GM11168 (cell line): ENCODE measurements around the gene TRRAP.

Experiments used
- in situ Hi-C: fragments of 300-500 bp; cut with MboI; formaldehyde crosslinking; loops from one replicate; pipeline ENCODE4 v1.12.0; 2022; ENCODE audit warnings: low sequenced_read_pairs; ENCODE audit not compliant: unreplicated experiment

Gene TRRAP

DNA sequence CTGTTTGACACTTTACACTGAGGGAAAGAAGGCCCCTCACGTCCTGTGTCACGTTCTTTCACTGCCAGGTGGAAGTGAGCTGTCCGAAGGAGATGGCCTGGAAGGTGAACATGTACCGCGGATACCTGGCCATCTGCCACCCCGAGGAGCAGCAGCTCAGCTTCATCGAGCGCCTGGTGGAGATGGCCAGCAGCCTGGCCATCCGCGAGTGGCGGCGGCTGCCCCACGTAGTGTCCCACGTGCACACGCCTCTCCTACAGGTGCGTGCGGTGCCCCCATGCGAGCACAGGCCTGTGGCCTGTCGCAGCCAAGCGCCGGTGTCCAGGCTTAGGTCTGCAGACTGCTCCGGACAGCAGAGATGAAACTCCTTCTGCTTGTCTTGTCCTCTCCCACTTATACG is 103.4 kb downstream of the TRRAP start:
- in situ Hi-C loops = no loop called here

DNA sequence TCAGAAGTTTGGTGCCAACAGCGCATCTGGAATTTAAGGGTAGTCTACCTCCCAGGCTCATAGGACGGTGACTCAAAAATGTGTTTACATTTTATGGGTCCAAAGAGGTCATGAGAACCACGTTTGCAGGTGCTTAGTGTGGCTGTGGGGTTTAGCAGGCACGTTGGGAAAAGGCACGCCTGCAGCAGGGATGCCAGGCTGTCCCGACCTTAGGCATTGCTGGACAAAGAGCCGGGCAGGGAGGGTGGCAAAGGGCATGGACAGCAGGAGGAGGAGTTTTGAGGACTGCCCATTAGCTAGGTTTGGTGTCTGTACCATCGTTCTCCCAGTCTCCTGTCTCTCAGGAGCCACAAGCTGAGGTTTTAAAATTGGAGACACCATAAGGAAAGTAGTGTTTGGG is 104.4 kb downstream of the TRRAP start:
- in situ Hi-C loops = no loop called here

DNA sequence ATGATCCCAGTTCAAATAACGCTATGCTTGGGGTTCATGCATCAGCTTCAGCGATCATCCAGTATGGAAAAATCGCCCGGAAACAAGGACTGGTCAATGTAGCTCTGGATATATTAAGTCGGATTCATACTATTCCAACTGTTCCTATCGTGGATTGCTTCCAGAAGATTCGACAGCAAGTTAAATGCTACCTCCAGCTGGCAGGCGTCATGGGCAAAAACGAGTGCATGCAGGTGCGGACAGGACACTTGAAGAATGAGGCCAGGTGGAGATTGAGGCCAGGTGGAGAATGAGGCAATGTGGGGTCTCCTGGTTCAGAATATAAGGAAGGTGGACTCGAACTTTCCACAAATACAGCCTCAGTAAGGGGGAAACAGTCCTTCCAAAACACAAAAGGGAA is 105.8 kb downstream of the TRRAP start:
- in situ Hi-C loops = no loop called here

DNA sequence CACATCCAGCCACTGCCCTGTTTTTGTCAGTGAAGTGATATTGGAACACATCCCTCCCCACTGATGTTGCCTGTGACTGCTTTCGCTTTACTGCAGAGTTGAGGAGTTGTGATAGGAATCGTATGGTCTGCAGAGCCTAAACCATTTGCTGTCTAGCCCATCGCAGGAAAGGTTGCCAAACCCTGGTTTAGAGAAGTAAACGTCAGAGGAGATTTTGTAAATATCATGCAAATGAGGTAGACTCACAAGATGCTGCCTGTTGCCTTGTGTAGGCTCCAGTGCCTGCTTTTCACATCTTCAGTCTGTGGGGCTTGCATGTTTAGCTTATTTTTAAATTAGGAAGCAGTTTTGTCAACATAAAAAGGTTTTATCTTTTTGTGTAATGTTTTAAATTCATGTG is 107.1 kb downstream of the TRRAP start:
- in situ Hi-C loops = no loop called here

DNA sequence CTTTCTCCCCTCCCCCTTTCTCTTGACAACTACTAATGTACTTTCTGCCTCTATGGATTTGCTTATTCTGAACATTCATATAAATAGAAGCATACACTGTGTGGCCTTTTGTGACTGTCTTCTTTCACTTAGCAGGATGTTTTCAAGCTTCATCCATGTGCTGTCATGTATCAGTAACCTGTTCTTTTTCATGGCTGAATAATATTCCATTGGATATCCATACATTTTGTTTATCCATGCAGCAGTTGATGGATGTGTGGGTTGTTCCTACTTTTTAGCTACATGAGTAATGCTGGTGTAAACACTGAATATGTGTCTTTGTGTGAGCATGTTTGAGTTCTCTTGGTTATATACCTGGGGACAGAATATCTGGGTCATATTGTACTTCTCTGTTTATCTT is 107.6 kb downstream of the TRRAP start:
- in situ Hi-C loops = no loop called here

DNA sequence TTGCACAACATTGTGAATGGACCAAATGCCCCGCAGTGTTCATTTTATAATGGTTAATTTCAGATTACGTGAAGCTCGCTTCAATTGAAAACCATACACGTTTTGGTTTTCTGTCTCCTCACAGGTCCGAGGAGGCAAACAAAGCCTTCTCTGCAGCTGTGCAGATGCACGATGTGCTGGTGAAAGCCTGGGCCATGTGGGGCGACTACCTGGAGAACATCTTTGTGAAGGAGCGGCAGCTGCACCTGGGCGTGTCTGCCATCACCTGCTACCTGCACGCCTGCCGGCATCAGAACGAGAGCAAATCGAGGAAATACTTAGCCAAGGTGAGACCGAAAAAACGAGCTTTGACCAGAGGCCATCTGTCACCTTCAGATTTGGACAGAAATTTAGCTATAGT is 110.3 kb downstream of the TRRAP start:
- in situ Hi-C loops = no loop called here

DNA sequence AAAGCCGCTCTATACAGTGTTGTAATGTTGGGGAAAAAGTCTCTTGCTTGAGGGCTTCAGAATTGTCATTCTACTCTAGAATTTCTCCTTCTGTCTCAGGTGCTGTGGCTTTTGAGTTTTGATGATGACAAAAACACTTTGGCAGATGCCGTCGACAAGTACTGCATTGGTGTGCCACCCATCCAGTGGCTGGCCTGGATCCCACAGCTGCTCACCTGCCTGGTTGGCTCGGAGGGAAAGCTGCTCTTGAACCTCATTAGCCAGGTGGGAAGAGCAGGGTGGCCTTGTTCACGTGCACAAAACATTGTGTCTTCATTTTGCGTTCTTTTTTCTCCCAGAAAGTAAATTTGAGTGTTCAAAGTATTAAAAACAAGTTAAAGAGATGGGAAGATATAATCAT is 112.0 kb downstream of the TRRAP start:
- in situ Hi-C loops = no loop called here

DNA sequence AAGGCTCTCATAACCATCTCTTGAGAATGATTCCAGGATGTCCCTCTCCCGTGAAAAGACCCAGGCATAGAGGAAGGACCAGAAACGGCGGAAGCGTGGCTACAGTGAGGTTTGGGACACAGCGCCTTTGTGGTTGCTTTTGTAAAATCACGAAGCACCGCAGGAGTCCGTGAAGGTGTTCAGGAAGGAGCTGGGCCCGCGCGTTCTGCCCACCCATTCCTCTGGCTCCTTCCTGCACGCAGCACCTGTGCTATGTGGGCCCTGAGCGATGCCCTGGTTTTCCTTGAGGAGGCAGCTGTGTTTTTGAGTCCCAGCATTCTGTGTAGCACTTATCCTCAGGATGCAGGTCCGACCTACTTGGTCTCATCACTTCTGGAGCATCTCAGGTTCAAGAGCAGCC is 112.8 kb downstream of the TRRAP start:
- in situ Hi-C loops = no loop called here

DNA sequence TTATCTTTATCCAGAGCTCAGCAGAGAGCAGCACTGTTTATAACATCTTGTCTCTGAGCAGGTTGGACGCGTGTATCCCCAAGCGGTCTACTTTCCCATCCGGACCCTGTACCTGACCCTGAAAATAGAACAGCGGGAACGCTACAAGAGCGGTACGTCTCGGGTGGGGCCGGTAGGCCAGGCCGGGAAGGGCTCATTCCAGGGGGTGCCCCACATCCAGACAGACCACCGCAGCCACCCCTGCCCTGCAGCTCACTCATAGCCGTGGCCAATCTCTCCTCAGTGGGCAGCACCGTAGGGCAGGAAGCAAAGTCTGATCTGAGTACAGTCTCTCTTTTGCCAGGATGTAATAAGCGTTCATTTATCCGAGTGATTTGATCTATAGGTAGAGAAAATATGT is 113.7 kb downstream of the TRRAP start:
- in situ Hi-C loops = no loop called here

DNA sequence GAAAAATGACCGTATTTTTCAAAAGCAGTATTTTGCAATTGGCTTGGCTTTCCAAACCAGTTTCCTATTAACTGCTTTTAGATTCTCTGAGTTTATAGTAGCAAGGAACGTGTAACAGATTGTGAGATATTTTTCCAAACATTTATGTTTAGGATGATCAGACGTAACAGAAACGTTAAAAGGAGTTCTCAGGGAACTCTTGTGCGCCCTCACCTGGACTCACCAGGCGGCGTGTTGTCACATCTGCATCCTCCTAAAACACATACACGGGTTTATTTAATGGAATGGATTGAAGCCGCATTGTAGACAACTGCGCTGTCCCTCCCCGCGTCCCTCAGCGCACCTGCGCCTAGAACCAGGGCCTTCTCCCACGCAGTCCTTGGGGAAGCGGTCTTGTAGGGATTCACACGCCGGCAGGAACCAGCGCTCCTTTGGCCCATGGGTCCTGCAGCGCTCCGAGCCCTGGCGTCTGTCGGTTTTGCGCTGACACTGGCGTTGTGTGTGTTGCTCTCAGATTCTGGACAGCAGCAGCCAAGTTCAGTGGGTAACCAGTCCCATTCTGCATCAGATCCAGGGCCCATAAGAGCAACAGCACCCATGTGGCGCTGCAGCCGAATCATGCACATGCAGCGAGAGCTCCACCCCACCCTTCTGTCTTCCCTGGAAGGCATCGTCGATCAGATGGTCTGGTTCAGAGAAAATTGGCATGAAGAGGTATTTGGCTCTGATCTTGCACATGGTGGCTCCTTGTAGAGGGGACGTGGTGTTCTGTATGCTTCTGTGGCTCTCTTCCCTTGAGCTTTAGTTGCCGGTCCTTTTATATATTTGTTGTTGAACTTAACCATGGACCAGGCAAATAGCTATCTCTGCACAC is 114.9 kb downstream of the TRRAP start:
- in situ Hi-C loops = no loop called here

DNA sequence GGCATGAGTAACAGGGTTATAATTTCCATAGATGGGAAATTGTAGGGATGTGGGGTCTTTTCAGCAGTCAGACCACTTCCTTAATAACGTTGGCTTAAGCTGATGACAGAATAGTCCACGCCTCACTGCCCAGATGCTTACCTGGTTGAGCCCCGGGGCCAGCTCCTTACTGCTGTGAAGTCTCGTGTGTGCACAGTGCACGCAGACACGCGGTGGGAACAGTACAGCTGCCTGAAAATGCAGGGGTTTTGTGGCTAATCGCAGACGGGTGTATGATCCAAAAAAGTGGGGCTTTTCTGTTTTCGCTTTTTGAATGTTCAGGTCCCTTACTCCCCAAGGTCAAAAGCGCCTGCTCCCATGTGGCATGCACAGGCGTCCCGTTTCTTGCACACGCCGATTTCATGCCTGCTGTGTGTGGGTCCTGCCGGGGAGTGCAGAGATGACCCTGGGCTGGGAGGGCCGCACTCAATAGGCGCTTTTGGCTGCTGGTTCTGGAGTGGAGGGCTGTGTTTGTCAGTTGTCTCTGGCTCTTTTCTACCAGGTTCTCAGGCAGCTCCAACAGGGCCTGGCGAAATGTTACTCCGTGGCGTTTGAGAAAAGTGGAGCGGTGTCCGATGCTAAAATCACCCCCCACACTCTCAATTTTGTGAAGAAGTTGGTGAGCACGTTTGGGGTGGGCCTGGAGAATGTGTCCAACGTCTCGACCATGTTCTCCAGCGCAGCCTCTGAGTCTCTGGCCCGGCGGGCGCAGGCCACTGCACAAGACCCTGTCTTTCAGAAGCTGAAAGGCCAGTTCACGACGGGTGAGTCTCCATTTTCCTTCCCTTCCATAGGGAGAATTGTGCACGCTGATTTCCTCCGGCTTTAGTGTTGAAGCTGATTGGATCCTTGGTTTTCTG is 116.0 kb downstream of the TRRAP start:
- in situ Hi-C loops = no loop called here

DNA sequence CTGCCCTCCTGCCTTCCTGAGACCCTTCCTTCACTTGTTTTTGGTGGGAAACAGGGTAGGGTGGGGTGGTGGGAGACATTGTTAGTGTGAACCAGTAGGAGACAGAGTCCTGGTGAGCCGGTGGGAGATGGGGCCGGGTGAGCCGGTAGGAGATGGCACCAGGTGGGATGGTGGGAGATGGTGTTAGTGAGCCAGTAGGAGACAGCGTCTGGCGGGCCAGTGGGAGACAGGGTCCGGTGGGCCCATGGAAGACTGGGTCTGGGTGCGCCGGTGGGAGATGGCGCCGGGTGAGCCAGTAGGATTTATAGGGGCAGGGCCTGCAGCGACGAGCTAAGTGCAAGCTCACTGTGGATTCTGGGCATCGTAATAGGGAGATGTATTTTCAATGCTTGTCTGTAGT is 116.8 kb downstream of the TRRAP start:
- in situ Hi-C loops = no loop called here

DNA sequence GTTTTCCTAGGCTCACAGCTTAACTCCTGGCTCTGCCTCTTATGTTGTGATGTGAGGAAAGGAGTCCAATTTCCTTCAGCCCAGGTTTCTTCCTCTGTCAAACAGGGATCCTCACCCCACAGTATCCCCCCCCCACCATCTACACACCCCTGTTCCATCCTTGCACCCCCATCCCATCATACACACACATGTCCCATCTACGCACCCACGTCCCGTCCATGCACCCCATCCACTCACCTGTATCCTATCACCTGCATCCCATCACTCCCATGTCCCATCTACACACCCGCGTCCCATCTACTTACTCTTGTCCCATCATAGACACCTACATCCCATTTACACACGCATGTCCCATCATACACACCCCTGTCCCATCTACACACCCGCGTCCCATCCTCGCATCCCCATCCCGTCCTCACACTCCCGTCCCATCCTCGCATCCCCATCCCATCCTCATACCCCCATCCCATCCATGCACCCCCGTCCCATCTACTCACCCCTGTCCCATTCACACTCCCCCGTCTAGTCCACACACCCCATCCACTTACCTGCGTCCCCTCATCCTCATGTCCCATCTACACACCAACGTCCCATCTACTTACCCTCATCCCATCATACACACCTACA is 117.3 kb downstream of the TRRAP start:
- in situ Hi-C loops = no loop called here

DNA sequence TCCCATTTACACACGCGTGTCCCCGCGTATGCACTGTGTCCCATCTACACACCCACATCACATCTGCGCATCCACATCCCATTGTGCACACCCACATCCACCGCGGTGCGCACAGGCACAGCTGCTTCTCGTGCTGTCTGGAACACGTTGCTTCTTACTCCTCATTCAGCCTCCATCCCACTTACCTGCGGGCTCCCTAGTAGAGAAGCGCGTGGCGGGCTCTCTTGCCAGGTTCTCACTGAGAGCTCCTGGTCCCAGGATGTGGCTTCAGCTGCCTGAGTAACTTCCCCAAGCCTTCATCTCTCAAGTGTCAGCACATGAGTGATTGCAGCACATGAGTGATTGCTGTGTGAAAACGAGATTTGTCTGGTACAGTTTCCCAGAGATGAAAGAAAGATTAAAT is 117.8 kb downstream of the TRRAP start:
- in situ Hi-C loops = no loop called here

DNA sequence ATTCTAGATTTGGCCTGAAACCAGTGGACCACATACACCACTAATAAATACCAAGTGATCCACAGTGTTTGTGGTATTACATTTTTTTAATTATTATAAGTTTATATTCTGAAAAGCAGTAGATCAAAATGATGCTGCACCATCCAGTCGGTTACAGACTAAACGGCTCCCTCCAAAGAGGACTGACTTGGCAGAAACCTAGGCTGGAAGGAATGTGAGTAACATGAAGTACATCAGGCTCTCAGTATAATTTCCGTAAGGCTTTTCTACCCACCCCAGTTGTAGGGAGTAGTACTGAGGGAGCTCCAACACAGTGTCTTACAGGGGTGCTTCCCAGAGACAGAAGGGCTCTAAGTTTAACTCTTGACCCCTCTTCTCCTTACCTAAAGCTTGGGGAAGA is 119.5 kb downstream of the TRRAP start:
- in situ Hi-C loops = no loop called here

DNA sequence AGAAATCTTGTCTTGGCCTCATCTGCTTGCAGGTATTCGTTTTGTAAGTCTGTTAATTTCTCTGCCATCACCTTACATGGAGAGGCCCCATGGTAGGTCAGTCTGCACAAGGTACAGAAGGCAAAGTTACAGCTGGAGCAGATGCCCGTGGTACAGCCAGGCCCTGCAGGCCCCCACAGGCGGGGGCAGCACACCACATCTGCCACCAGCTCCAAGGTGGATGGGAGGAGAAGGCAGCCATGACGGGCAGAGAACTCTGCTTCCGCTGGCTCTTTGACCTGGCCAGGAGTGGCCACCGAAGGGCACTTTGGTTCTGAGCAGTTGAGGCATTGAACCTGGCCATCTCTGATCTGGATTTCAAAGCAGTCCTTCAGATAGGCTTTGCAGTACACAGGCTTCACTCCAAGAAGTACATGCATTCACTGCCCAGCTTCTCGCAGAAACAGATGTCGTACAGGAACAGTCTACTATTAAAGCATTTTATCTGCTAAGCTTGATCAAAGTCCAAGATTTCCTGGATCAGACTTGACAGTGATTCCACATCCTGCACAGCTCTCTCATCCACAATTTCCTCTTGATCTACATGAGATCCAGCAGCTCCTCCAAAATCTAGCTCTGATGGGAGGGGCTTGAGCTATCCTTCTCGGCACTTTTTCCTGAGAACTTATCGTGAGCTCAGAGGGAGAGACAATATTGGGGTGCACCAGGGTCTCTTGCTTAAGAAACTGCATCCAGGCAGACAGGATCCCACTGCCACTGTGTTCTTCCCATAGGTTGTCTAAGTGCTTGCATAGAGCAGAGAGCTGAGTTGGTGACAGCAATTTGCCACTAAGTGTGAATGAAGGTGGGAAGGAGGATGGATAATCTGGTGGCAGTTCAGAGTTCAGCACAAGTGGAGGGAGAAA is 120.7 kb downstream of the TRRAP start:
- in situ Hi-C loops = no loop called here

DNA sequence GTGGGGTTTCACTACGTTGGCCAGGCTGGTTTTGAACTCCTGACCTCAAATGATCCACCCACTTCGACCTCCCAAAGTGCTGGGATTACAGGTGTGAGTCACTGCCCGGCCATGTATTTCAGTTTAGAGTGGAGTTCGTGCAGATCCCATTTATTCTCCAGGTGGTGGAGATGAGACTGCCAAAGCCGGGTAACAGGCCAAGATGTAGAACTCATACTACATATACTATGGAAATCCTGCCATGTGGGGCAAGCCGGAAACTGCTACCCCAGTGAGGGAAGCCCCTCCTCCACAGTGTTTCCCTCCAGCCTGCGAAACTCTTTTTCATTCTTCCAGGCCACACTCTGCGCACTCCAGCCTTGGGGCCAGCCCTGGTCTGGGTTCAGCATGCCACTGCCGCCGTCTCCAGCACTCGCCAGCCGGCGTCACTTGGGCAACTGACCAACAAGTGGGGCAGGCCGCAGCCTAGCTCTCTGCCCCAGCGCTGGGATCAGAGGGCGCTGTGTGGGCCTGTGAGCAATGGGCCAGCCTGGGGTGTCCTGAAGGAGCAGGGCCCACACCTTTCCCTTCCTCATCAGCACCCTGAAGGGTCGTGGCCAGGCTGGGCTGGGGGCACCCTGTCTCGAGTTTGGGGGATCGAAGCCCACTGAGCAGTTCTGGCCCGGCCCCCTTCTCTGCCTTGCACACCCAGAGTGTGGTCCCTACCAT is 122.0 kb downstream of the TRRAP start:
- in situ Hi-C loops = no loop called here

DNA sequence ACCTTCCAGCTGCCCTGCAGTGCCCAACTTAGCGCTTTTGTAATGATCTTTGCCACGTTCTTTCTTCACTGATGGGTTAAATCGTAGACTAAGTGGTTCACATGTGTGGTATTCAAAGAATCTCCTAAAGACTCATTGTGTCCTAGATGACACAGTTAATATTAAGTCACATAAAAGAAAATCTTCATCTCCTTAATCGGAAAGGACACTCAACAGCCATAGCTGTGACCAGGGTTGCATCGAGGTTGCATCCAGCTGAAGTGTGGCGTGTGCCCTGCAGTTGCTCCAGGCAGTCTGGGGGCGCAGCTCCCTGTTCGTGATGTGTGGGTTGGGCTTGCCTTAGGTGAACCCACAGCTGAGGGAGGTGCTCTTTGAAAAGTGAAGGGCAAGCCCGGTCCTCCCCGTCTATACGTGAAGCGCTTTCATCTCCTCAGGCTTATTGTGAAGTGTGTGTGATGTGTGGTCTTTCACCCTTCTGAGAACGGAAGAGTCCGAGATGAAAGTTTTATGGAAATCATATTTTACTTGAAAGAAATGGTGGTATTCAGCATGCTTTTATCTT is 122.7 kb downstream of the TRRAP start:
- in situ Hi-C loops = no loop called here

DNA sequence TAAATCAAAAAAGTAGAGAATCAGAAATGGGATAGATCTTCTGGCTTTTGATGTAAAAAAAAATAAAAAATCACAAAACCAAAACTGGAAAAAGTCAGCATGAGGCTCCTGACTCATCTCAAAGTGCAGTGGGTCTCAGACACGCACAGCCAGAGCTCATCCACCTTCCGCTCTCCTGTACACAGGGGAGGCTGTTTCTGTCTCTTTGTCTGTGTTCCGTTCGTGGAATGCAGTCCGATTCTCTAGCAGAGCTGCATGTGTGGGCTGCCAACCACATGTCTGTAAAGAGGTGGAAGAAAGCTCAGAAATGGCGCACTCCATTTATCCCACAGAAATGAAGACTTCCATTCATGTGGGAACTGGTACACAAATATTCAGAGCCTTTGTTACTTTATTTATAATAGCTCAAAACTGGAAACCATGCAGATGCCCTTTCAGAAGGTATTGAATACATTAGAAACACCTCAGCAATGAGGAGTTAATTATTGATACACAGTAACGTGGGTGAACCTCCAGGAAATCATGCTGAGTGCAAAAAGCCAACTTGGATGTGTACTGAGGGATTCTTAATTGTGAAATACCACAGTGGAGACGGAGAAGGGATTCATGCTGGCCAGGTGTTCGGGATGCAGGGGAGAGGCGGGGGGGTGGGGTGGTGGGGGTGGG is 123.3 kb downstream of the TRRAP start:
- in situ Hi-C loops = no loop called here
